Right lung (tissue), 5 donors: ENCODE measurements around the gene ABCF1. TPM values are rescaled to one million over a fixed set of nuclear protein-coding genes. Genes with fewer than 3 reads are reported as not detected.

ENCODE experiments used
- DNase-seq, 2 donors: peaks; one replicate each; pipeline ENCODE4 v3.0.0-alpha.2; 2013
- polyA plus RNA-seq, 5 donors: library from polyadenylated mRNA; unstranded; fragments of 120-200 nt; gene quantifications; one replicate each; pipeline versions ENCODE4 v1.2.1 to v1.2.3, GENCODE V29; 2013; ENCODE audit warnings: inconsistent platforms in 1 of 5, low replicate concordance in 1 of 5; ENCODE audit not compliant: insufficient read length in 5 of 5, insufficient read depth in 1 of 5

Gene ABCF1
- polyA plus RNA-seq, 5 donors: 47.5 to 66.6 (median 60.3) TPM

GRCh38 chr6:30600451-30600961 is 29.3 kb downstream of the ABCF1 start:
- DNase-seq: no peak

DNA sequence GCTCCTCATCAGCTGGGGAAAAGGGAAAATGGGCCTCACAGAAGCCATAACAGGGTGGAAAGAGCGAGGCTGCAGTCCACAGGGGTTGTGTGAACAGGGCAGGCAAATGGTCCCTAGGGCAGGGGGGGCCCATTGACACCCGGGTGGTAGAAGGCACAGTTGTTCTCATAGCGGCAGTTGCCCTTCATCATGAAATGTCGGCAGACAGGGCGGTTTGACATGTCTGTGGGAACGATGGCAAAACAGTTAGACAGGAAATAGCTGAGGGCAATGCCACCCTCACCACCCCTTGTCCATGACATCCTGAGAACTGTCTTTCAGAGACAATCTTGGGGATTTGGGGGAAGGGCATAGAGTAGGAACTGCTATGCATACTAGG is 30.2 kb downstream of the ABCF1 start:
- DNase-seq: no peak

- no peak for DNase-seq
These were observed 30.8 kb downstream of the ABCF1 start for GRCh38 chr6:30601815-30602641.

DNA sequence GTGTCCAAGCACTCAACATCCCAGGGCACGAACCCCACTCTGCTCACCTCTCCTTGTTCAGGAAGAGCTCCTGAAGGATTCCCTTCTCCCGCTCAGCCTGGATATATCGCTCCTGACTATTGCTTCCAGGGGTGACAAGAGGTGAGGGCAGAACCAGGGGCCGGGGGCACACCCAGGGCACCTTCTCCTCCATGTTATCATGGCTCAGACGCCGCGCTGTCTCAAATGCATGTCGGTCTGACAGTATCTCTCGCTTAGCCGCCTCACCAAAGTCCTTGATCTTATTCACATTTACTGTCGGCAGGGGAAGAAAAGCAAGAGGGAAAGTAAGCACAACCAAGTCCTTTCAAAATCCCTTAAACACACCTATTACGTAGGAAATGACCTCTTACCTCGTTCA is 32.7 kb downstream of the ABCF1 start:
- no peak for DNase-seq

DNA sequence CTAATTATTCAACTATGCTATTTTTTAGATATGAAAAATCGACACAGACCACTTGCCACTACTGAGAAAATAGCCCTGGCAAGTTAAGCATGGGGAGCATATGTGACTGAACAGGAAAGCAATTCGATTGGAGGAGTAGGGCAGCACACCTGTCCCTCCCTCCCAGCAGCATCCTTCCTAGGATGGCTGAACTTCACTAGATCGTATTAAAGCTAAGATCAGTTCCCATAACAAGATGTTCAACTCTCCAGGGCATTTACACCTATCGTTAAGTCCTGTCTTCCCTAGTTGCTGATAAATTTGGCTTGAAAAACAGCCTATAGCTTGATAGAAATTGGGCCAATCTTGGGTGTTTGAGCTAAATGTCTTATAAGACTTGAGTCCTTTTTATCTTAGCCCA is 38.8 kb downstream of the ABCF1 start:
- DNase-seq: no peak

GRCh38 chr6:30611150-30611855 is 40.1 kb downstream of the ABCF1 start:
- DNase-seq: no peak

DNA sequence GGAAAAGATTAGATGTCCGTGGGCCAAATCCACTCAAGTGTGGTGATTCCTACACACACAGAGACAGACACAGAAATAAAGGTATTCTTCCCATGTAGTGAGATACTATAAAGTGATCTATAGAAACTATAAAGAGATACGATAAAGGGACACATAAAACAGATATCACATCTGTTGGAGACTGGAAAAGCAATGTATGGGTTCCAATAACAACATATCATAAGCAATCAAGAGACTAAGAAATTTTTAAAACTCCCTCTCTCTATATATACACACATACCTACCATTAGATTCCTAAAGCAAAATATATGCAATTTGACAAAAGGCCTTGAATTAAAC is 40.6 kb downstream of the ABCF1 start:
- DNase-seq: no peak

DNA sequence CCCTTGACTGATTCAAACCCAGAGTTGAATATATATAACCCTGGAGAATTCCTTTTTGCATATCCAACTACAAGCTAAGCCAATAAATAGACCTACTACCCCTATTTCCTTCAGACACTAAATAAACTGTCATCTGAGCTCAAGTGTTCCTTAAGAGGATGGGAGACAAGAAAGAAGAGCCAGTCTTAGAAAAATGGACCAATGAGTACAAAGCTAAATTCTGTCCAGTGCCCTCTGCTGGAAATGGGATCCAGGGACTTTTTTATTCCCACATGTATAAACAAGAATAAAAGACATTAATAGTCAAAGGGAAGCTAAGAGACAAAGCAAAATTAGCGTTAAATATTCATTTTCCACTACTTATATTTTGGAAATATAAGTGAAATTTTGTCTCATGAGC is 41.0 kb downstream of the ABCF1 start:
- DNase-seq: no peak

DNA sequence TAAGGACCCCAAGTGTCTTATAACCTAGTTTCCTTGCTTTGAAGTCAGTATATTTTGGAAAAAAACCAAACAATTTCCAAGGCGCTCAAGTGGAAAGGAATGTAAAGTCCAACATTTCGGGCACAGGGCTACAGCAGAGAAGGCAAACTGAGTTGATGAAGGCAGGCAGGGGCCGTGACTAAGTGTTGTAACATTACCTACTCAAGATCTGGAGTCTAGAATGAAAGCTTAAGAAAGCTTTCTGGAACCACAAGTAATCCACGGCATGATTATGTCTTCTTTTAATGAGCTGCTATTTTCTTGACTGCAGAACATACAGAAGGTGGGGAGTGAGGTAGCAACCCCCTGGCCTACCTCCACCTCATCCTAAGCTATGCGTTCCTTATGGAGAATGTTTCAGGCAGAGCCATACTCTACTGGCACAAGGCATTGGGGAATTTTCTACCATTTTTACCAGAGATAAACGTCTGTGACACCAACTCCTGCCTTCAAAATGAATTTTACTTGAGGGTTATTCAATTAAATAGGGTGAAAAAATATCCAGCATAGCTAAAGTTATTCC is 41.5 kb downstream of the ABCF1 start:
- no peak for DNase-seq

DNA sequence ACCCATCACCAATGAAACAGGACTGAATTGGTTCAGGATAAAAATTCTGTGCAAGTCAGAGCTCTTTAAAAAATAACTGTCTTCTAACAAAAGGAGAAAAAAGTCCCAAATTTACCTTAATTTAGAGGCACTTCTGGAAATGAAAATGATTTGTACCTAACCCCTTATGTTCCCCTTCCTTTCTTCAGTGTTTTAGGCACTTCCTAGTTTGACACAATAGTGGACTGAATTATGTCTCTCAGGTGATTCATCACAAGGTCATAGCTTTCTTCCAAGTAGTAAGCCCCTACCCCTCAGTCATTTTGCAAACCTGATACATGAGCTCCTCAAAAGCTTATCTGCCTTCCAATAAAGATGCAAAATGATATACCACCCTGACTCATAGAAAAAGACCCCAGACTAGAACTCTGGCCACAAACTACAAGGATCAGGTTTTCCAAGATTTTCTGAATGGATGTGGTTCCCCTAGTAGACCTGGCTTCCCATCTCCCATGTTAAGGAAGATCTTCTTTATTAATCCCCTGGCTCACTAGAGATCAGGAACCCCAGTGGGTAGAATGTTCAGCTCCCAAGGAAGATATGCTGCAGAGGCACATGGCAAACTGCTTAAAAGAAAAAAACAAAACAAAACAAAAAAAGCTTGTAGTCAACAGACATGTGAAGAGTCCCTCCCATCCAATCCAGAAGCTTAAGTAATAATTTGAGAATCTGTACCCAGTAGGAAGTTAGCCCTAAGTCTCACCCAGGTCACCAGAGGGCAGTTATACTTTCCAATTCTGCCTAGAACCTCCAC is 42.2 kb downstream of the ABCF1 start:
- DNase-seq: no peak

GRCh38 chr6:30614044-30614842 is 43.0 kb downstream of the ABCF1 start:
- no peak for DNase-seq

DNA sequence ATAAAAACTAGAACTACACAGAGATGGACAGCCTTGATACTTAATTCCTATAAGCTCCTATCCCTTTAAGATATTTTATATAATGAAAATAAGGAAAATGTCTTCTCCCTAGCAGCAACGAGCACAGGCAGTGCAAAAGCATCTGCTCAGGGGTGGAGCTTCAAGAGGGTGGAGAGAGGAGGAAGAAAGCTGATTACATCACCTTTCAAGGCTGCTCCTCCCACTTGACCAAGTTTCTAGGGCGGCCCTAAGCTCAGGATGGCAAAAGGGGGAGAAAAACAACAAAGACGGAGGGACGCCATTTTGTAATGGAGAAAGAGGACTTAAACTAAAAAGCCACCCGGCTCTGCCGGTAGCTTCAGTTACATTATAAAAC is 43.6 kb downstream of the ABCF1 start:
- DNase-seq: peak; percentile 95 to 97

DNA sequence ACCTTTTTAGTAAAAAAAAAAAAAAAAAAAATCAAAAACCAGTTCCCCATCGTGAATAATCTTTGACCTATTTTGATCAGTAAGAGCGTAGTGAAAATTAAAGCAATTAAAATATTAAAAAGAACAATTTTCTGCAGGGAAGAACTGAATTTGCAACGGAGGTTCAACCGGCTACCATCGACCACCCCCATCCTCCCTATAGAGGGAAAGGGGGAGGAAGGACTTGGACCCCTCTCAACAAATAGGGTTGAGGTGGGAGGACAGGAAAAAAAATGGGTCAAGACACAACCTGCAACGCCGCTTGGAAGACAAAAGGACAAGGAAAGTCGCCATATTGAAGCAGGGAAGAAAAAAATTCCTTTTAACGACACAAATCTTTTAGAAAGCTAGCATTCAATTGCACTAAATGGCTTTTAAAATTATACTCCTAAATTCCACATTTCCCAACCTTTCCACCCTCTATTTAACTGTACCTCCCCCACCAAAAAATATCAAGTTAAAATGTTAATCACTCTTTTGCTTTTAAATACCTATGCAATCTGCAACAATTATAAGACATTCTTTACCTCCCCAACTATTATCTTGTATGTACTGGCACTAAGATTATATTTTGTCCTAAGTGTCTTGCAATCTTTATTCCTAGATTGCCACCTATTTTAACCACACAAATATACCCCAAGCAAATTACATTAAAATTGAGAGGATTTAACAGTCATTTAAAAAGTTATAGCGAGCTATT is 44.1 kb downstream of the ABCF1 start:
- peak; percentile 75 to 79 for DNase-seq

GRCh38 chr6:30615958-30616810 is 44.9 kb downstream of the ABCF1 start:
- peak in 1 of 2 donors; percentile 33 for DNase-seq

- peak; percentile 100 for DNase-seq
These were observed 45.7 kb downstream of the ABCF1 start, which contains the start of gene PPP1R10 for GRCh38 chr6:30616811-30617564. PPP1R10 (minus strand) TSS chr6:30617243; CDS start chr6:30609944, 7,299 bp downstream.

DNA sequence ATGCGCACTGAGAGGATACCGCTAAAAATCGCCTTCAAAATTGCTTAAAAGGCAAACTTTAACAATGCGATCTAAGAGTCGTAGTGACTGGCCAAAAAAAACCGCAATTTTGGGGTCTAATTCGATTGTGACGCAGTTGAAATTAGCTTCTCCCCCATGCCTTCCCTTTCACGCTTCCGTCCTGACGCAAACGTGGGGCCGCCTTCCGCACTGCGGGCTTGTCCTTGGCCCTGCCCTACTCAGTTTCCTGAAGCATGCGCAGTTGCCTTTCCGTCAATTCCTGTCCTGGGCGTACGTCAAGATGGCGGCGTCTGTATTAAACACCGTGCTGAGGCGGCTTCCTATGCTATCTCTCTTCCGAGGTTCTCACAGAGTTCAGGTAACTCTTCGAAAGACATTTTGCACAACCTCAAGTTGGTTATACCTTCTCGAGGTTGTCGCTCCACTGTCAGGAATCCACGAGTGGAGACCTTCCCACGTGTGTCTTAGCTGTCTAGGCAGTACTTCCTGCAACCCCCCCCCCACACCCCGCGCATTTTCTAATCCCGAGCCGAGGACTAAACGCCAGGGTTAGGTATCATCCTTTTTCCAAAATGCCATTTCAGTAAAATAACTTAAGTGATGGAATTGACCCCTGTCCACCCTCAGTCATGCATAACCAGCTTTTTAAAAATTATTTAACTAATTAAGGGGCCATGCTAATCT is 46.5 kb downstream of the ABCF1 start, which contains the start of gene MRPS18B:
Gene MRPS18B (plus strand): TSS at position 276 of the 705 bp plus-strand sequence. CDS start 26 bp downstream, at position 302.
- DNase-seq: peak; percentile 99

DNA sequence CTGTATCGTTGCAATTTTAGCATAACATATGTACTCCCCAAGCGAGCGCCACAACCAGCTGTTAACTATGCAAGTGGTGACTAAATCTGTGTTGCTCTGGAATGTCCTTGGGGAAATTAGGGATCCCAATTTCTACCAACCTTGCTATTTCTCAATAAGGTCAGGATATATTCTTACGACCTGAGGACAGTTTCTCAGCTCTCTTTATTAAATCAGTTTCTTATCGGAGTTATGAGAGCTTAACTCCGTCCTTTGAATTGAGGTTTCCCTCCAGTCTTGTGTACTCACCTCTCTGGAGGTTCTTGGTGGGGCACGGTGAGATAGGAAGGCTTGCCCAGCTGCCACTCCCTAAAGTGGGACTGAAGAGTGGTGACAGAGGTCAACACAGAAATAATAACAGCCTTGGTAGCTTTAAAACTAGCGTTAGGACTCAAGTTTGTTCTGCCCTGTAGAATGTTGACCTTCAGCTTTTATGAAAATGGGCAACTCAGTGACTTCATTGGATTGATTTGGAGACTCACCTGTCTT is 47.1 kb downstream of the ABCF1 start:
- no peak for DNase-seq
